NT2/D1 (cell line): ENCODE results near the gene ADH6.

Source experiments
- SUZ12 ChIP-seq: IDR thresholded peaks from 2 replicates; pipeline ENCODE4 v1.6.1; 2011; ENCODE audit not compliant: insufficient read length, insufficient read depth; ENCODE audit errors: extremely low read depth
- YY1 ChIP-seq: IDR thresholded peaks from 2 replicates; pipeline ENCODE4 v1.6.1; 2011; ENCODE audit not compliant: insufficient read length, insufficient read depth
- ZNF274 ChIP-seq: IDR thresholded peaks from 2 replicates; pipeline ENCODE4 v1.6.1; 2011; ENCODE audit warnings: mild to moderate bottlenecking, low read depth, low read length

GRCh38 chr4:99179626-99180025 lies 39.4 kb downstream of the ADH6 start:
- no peak for TF ChIP-seq ZNF274
- TF ChIP-seq SUZ12: no peak
- no peak for TF ChIP-seq YY1
